Esophagus mucosa (tissue), 1 donor: ENCODE measurements around the gene GRIK3. TPM values are rescaled to one million over a fixed set of nuclear protein-coding genes. Genes with fewer than 3 reads are reported as not detected.
"Not testable (repeated sequence)": the region's sequence is repeated elsewhere in the genome, so short reads cannot be mapped to it uniquely, and the experiment has no call there.

Experiments used
- ATAC-seq: fragments of 200-7000 bp; cut with Tn5 transposase; one replicate; pipeline ENCODE4 v1.9.1; 2020
- total RNA-seq: library from RNA; stranded (reverse); gene quantifications from one replicate; pipeline ENCODE4 v1.2.4, GENCODE V29; 2023
- donor health status: DM: yes; HTN: yes; CAD: no.

The GRIK3 gene
- total RNA-seq, 1 donor from 2014 or later, result 0.04 TPM

DNA sequence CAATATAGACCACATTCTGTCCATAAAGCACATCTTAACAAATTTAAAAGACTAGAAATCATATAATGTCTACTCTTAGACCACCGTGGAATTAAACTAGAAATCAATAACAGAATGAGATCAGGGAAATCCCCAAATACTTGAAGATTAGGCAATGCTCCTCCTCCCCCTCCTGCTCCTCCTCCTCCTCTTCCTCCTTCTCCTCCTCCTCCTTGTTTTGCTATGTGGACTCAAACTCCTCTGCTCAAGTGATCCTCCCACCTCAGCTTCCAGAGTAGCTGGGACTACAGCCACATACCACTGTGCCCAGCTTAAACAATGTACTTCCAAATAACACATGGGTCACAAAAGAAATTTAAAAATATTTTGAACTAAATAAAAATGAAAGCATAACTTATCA lies 134.2 kb downstream of the GRIK3 start:
- no peak for ATAC-seq

- not testable (repeated sequence) for ATAC-seq
Measured at GRCh38 chr1:36897813-36898212, 136.5 kb downstream of the GRIK3 start.

DNA sequence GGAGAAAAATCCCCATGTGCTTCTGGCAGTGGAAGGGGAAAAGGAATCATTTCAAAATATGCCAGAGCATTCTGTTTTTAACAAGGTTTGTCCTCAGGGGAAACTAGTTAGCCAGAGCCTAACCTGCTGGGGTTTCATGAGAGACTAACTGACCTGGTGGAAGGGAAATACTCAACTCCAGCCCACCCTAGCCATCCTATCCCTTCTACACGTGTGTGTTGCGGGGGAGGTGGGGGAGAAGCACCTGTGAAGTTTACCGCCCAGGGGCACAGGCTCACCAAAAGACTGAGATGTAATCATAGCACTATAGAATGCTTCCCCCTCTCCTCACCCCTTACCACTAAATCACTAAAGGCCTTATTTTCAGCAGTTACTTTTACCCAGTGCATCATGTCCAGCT lies 139.5 kb downstream of the GRIK3 start:
- no peak for ATAC-seq

- ATAC-seq, result no peak
Measured at GRCh38 chr1:36890776-36891175, 143.5 kb downstream of the GRIK3 start.

GRCh38 chr1:36889478-36890226 lies 144.7 kb downstream of the GRIK3 start:
- no peak for ATAC-seq

GRCh38 chr1:36888811-36889477 lies 145.4 kb downstream of the GRIK3 start:
- no peak for ATAC-seq

GRCh38 chr1:36885540-36886357 lies 148.6 kb downstream of the GRIK3 start:
- no peak for ATAC-seq

DNA sequence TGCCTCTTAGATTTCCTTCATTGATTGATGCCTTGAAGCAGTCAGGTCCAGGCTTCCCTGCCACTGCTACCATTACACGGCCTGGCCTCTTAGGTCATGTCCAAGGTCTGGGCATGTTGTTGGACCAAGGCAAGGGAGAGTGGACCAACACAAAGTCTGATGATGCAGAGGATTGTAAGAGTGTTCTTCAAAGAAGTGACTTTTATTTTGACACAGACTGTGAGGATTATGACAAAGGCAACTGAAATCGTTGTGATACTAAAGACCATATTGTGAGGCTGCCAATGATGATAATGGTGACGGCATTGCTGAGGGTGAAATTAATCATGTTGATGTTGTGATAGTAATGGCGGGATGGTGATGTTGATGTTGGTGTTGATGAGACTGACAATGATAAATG lies 149.5 kb downstream of the GRIK3 start:
- no peak for ATAC-seq

GRCh38 chr1:36884029-36884701 lies 150.2 kb downstream of the GRIK3 start:
- ATAC-seq, result no peak

- ATAC-seq, result no peak
Measured at GRCh38 chr1:36883315-36883949, 150.9 kb downstream of the GRIK3 start.

DNA sequence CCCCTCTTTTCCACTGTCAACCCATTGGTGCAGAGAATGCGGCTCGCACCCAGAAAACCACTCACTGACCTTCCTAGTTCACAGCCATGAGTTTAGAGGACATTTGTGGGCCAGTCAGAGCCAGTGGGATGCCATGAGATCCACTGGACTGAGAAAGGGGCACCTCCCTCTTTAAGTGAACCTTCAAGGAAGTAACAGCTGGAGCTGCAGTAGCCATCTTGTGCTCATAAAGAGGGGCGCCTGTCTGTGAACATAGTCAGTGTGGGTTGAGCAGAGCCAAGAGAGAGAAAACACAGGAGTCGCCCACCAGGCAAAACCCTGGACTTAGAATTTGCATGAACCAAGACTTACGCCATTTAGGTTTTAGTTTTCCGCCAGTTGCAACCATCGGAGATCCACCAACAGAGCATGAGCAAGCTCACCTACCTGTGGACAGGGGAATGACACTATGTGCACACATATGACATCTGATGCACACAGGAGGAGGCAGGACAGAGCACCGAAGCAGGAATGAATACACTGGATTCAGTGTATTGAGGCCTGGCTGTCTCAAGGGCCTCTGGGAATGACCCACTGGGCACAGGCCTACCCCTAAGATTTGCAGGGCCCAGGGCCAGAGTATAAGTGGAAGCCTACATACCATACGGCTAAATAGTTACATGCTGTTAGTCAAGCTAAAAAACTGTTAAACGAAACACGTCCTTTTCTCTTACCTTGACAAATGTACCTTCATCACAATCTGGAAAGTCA lies 151.6 kb downstream of the GRIK3 start:
- no peak for ATAC-seq

DNA sequence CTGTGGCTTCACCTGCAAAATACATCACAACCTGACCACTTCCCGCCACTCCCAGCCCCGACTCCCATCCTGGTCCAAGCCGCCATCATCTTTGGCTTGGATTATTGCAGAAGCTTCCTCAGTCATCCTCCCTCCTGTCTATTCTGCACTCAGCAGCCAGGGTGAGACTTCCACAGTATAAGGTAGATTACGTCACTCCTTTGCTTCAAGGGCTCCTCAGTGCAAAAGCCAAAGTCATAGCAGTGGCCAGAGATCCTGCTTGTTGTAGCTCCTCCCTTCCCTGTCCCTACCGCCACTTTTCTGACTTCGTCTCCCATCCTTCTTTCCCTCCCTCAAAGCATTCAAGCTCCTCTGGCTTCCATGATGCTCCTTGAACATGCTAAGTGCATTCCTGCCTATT lies 152.8 kb downstream of the GRIK3 start:
- ATAC-seq, result no peak

- no peak for ATAC-seq
Measured at GRCh38 chr1:36881068-36881405, 153.3 kb downstream of the GRIK3 start.

DNA sequence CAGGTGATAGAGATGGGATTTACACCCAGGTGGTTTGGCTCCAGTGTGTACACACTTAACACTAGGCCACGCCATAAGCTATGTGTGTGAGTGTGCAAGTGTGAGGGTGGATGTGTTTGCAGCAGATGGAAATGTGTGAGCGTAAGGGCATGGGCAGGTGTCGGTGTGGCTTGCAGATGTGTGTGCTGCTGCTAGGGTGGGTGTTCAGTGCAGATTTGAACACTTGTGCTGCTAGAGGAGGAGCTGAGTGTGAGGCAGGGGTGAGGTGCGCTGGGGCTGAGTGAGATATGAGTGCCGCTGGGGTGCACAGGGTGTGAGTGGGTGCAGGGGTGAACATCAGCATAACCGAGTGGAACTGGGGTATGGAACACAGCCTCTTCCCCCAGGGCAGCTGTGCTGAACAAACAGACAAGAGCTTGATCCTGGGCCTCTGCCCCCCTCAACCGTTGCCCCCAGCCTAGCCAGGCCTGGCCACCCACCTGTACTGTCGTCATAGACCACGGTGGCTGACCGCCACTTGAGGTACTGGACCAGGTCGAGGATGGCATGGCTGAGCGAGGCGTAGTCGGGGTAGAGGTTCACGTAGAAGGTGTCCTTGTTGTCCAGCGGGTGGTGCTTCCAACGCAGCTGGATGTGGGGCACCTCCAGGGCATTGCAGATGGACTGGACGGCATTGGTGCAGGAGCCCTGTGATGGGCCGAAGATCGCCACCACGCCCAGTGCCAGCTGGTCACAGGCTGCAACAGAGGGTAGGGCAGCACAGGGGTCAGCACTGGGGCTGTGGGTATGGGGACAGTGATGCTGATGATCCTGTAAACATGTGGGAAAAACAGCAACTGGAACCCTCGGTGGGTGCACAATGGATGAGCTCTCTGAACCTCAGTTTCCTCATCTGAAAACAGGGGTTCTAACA lies 153.9 kb downstream of the GRIK3 start:
- no peak for ATAC-seq

DNA sequence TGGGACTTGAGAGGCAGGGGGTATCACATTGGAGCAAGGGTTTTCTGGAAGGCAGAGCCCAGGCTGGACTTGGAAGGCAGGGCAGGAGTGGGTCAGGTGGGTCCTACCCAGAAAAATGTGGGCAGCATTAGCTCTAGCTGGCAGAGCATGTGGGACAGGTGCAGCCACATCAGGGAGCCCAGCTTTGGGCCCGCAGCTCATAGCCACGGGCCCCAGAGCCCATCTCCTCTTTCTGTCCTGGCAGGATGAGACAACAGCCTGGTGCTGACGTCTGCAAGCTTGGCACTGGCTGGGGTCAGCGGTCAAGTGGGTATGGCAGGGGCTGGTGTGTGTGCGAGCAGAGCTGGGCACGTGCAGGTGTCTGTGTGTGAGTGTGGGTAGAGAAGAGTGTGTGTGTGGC lies 154.7 kb downstream of the GRIK3 start:
- no peak for ATAC-seq

DNA sequence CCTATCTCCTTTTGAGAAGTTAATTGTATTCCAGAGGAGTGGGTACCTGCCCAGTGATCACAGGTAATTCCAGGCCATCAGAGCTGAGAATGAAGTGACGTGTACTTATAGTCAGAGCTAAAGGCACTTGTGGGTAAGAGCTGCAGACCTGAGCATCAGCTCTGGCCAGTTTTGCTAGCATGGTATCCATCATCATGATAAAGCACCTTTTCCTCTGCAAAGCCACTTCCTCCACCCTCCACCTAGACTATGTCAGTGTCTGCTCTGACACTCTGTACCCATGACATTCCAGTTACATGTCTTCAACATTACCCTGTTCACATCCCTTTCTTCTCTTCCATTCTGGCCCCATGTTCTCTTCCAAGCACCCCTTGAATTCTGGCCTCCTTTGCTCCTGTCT lies 157.3 kb downstream of the GRIK3 start:
- ATAC-seq, result no peak

- ATAC-seq, result no peak
Measured at GRCh38 chr1:36874271-36875060, 159.8 kb downstream of the GRIK3 start.

DNA sequence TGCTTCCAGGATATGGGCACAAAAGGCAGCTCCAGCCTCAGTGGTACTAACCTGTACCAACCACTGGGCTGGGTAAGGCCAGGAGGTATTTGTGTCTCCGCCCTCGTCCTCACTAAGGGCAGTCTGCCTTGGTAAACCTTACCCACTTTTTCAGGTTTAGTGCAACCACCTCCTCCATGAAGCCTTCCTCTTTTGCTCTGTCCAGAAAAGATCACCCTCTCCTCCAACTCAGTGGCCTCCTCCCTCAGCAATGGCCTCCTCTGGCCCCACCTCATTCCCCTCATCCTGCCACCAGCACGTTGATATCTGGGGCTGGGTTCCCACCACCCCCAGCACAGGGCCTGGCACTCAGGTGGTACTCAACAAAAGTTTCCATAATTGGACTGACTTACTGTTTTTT lies 161.5 kb downstream of the GRIK3 start:
- no peak for ATAC-seq

DNA sequence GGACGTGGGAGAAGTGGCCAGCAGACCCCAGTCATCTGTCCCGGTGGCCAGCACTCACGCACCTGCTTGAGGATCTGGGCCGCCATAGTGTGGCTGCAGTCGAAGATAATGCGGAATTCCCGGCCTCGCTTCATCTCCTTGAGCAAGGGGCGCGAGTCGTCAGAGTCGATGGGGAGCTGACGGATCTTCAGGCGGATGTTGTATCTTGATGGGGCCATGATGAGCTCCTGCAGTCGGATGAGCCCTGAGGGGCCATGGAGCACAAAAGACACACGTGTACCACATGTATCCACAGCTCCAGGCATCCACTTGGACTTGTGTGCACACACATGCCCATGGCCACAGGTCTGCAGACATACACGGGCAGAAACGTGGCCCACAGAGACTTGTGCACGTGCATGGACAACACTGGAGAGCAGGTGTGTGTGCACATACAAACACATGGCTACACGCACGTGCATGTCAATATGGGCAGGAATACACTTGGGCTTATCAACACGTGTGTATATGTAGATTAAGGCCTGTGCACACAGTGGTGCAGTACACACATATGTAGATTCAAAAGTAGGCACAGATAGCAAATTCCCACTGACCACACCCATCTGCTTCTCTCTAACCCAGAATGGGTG lies 162.1 kb downstream of the GRIK3 start:
- ATAC-seq, result no peak
